ENCODE data around the gene HOXA7. TPM values are rescaled to one million over a fixed set of nuclear protein-coding genes. Genes with fewer than 3 reads are reported as not detected.

The HOXA7 gene
- total and polyA plus RNA-seq, 10 of the 15 experiments (the other 5 are each of a cell fraction or from before 2014, with no cell fraction given), result not detected

- Histone ChIP-seq H3K4me3 (no peak overlapping the region), H3K9me3 (replicated peaks; ENCODE audit: control insufficient read depth, insufficient read depth, low read length) (no peaks in the 10 kb centered on the region; the same call in 2 of the 3 replicates), H3K79me2 (ENCODE audit: control insufficient read depth, insufficient read depth, low read length) (no peaks in the 10 kb centered on the region), H3K36me3 (ENCODE audit: control insufficient read depth in 2 of 2, insufficient read depth in 2 of 2, low read length in 1 of 2) (no peaks in the 10 kb centered on the region), H3K27ac (ENCODE audit: control insufficient read depth, insufficient read depth) (no peak overlapping the region), H4K20me1 (ENCODE audit: control insufficient read depth, insufficient read depth) (no peaks in the 10 kb centered on the region), H3K9ac (ENCODE audit: control insufficient read depth, insufficient read depth, low read length) (no peak overlapping the region), H3K4me2 (ENCODE audit: control insufficient read depth, insufficient read depth) (no peak overlapping the region), H2AFZ (ENCODE audit: control insufficient read depth, low read depth, low read length) (no peak overlapping the region), H3K4me1 (ENCODE audit: control insufficient read depth, insufficient read depth, low read length) (no peaks in the 10 kb centered on the region; the same call in 1 of the 2 replicates), H3K27me3 (replicated peaks in 1 of 2; ENCODE audit: control insufficient read depth in 2 of 2, insufficient read depth in 2 of 2, low read length in 1 of 2) (peaks cover 32 to 54% of the 10 kb centered on the region in 2 experiments)
- no TSS peak for BruUV-seq (replicated peaks)
- in situ Hi-C loops (cut with MboI), result loop anchor here (5.0 kb wide), 1 partner anchor 720 kb away; no protein-coding TSS in a partner anchor
- ChIA-PET RAD21 (ENCODE audit: unreplicated experiment) (interaction anchor here (0.6 kb wide), 1 partner anchor 1470 kb away, joined by 3 read pairs; no protein-coding TSS in a partner anchor), CTCF (interaction anchor here (1.3 kb wide), 1 partner anchor 403 kb away, joined by 3 read pairs; no protein-coding TSS in a partner anchor), SMC1A (ENCODE audit: uncharacterized antibody, unreplicated experiment) (interaction anchor here (0.7 kb wide), 1 partner anchor 469 kb away, joined by 3 read pairs; no protein-coding TSS in a partner anchor), POLR2A (no interaction called here)
- ATAC-seq, result no peak
- intact Hi-C loops (cut with micrococcal nuclease; ENCODE audit: unreplicated experiment), result no loop called here
- 0% methylated on average over 3 of the region's 3 CpGs for WGBS (ENCODE audit: insufficient coverage, insufficient replicate concordance, low lambda C conversion rate, missing lambda C conversion rate)
- FAIRE-seq, result no peak
- no peak for DNase-seq (ENCODE audit: low read depth, low spot score)
- TF ChIP-seq EED (IDR thresholded peaks at IDR 0.05; ENCODE audit: low read depth) (no peak), SMAD1 (IDR thresholded peaks at IDR 0.05; ENCODE audit: low read depth, partially characterized antibody) (no peak), SMARCA5 (IDR thresholded peaks at IDR 0.05) (no peak), IRF3 (IDR thresholded peaks at IDR 0.05) (no peak), SUZ12 (IDR thresholded peaks at IDR 0.05; ENCODE audit: unreplicated experiment) (no peak), TBL1XR1 (IDR thresholded peaks at IDR 0.05; ENCODE audit: low read depth, low read length) (no peak), SIX5 (IDR thresholded peaks at IDR 0.05; ENCODE audit: low read depth, low read length, severe bottlenecking) (no peak), POLR2A (IDR thresholded peaks at IDR 0.05; ENCODE audit: low read depth, low read length) (no peak), SUPT20H (IDR thresholded peaks at IDR 0.05; ENCODE audit: borderline replicate concordance, control insufficient read depth, low read depth, low read length) (no peak), NFIC (IDR thresholded peaks at IDR 0.05; ENCODE audit: low read depth, low read length) (no peak)
- TF ChIP-seq, protein P1, sequence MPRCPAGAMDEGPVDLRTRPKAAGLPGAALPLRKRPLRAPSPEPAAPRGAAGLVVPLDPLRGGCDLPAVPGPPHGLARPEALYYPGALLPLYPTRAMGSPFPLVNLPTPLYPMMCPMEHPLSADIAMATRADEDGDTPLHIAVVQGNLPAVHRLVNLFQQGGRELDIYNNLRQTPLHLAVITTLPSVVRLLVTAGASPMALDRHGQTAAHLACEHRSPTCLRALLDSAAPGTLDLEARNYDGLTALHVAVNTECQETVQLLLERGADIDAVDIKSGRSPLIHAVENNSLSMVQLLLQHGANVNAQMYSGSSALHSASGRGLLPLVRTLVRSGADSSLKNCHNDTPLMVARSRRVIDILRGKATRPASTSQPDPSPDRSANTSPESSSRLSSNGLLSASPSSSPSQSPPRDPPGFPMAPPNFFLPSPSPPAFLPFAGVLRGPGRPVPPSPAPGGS (IDR thresholded peaks at IDR 0.05; ENCODE audit: borderline replicate concordance, insufficient read depth, low read depth, low read length, poor library complexity, severe bottlenecking), result no peak
- TF ChIP-seq, protein P2, sequence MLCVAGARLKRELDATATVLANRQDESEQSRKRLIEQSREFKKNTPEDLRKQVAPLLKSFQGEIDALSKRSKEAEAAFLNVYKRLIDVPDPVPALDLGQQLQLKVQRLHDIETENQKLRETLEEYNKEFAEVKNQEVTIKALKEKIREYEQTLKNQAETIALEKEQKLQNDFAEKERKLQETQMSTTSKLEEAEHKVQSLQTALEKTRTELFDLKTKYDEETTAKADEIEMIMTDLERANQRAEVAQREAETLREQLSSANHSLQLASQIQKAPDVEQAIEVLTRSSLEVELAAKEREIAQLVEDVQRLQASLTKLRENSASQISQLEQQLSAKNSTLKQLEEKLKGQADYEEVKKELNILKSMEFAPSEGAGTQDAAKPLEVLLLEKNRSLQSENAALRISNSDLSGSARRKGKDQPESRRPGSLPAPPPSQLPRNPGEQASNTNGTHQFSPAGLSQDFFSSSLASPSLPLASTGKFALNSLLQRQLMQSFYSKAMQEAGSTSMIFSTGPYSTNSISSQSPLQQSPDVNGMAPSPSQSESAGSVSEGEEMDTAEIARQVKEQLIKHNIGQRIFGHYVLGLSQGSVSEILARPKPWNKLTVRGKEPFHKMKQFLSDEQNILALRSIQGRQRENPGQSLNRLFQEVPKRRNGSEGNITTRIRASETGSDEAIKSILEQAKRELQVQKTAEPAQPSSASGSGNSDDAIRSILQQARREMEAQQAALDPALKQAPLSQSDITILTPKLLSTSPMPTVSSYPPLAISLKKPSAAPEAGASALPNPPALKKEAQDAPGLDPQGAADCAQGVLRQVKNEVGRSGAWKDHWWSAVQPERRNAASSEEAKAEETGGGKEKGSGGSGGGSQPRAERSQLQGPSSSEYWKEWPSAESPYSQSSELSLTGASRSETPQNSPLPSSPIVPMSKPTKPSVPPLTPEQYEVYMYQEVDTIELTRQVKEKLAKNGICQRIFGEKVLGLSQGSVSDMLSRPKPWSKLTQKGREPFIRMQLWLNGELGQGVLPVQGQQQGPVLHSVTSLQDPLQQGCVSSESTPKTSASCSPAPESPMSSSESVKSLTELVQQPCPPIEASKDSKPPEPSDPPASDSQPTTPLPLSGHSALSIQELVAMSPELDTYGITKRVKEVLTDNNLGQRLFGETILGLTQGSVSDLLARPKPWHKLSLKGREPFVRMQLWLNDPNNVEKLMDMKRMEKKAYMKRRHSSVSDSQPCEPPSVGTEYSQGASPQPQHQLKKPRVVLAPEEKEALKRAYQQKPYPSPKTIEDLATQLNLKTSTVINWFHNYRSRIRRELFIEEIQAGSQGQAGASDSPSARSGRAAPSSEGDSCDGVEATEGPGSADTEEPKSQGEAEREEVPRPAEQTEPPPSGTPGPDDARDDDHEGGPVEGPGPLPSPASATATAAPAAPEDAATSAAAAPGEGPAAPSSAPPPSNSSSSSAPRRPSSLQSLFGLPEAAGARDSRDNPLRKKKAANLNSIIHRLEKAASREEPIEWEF (IDR thresholded peaks at IDR 0.05; ENCODE audit: insufficient replicate concordance, low read depth, low read length), result no peak
- TF ChIP-seq, protein P3, sequence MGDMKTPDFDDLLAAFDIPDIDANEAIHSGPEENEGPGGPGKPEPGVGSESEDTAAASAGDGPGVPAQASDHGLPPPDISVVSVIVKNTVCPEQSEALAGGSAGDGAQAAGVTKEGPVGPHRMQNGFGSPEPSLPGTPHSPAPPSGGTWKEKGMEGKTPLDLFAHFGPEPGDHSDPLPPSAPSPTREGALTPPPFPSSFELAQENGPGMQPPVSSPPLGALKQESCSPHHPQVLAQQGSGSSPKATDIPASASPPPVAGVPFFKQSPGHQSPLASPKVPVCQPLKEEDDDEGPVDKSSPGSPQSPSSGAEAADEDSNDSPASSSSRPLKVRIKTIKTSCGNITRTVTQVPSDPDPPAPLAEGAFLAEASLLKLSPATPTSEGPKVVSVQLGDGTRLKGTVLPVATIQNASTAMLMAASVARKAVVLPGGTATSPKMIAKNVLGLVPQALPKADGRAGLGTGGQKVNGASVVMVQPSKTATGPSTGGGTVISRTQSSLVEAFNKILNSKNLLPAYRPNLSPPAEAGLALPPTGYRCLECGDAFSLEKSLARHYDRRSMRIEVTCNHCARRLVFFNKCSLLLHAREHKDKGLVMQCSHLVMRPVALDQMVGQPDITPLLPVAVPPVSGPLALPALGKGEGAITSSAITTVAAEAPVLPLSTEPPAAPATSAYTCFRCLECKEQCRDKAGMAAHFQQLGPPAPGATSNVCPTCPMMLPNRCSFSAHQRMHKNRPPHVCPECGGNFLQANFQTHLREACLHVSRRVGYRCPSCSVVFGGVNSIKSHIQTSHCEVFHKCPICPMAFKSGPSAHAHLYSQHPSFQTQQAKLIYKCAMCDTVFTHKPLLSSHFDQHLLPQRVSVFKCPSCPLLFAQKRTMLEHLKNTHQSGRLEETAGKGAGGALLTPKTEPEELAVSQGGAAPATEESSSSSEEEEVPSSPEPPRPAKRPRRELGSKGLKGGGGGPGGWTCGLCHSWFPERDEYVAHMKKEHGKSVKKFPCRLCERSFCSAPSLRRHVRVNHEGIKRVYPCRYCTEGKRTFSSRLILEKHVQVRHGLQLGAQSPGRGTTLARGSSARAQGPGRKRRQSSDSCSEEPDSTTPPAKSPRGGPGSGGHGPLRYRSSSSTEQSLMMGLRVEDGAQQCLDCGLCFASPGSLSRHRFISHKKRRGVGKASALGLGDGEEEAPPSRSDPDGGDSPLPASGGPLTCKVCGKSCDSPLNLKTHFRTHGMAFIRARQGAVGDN (IDR thresholded peaks at IDR 0.05), result no peak
Observed at GRCh38 chr7:27202862-27203134, 46.3 kb upstream of the HOXA7 start.
